Gastrocnemius medialis (tissue), 4 donors: ENCODE data around the gene LRRN2. TPM values are rescaled to one million over a fixed set of nuclear protein-coding genes. Genes with fewer than 3 reads are reported as not detected.

ENCODE experiments used
- ATAC-seq, 2 donors: fragments of 150-250 bp; one replicate each; pipeline ENCODE4 v1.9.1; 2016
- DNase-seq, 2 donors: peaks; one replicate each; pipeline ENCODE4 v3.0.0-alpha.2; 2019
- H3K27ac ChIP-seq, 4 donors: fragments of 200-600 bp; sonication (generic); 1 replicate in 1 of 4; 2 replicates in 3 of 4; pipeline ENCODE4 v1.5.1; 2016 to 2018; ENCODE audit warnings: mild to moderate bottlenecking in 2 of 4, moderate library complexity in 1 of 4
- H3K27me3 ChIP-seq, 3 donors: fragments of 200-600 bp; sonication (generic) in 2 of 3; 1 replicate in 1 of 3; 2 replicates in 2 of 3; pipeline versions ENCODE4 v1.5.1 to v1.6.0; 2016 to 2019; ENCODE audit warnings: mild to moderate bottlenecking in 1 of 3, moderate library complexity in 1 of 3
- H3K36me3 ChIP-seq, 2 donors: fragments of 200-600 bp; sonication (generic) in 1 of 2; one replicate each; pipeline ENCODE4 v1.5.1; 2017 to 2018
- H3K4me1 ChIP-seq, 2 donors: fragments of 200-600 bp; sonication (generic) in 1 of 2; one replicate each; pipeline ENCODE4 v1.5.1; 2016 to 2017; ENCODE audit warnings: mild to moderate bottlenecking in 2 of 2
- H3K4me3 ChIP-seq, 4 donors: fragments of 200-600 bp; sonication (generic) in 3 of 4; 1 replicate in 1 of 4; 2 replicates in 3 of 4; pipeline ENCODE4 v1.5.1; 2016 to 2019; ENCODE audit warnings: mild to moderate bottlenecking in 2 of 4
- H3K9me3 ChIP-seq, 3 donors: fragments of 200-600 bp; sonication (generic) in 2 of 3; 1 replicate in 1 of 3; 2 replicates in 2 of 3; pipeline ENCODE4 v1.5.1; 2016 to 2019
- CTCF ChIP-seq, 5 experiments: fragments of 450-650 bp in 3 of 5; fragments of 200-600 bp in 2 of 5; sonication (generic) in 2 of 5; IDR thresholded peaks in 4 of 5; conservative IDR thresholded peaks in 1 of 5; 1 replicate in 4 of 5; 2 replicates in 1 of 5; pipeline ENCODE4 v1.5.1; 2016 to 2019; ENCODE audit warnings: antibody characterized with exemption in 5 of 5, mild to moderate bottlenecking in 3 of 5, moderate library complexity in 3 of 5
- POLR2A ChIP-seq, 2 donors: fragments of 450-650 bp; IDR thresholded peaks; one replicate each; pipeline ENCODE4 v1.6.1; 2017; ENCODE audit warnings: antibody characterized with exemption in 2 of 2, mild to moderate bottlenecking in 2 of 2, moderate library complexity in 2 of 2
- in situ Hi-C, 4 donors: fragments of 200-750 bp; cut with MboI; loops; one replicate each; pipeline versions ENCODE4 v1.15.0 to v1.8.0; 2017; ENCODE audit warnings: low sequenced_read_pairs in 4 of 4
- intact Hi-C: fragments of 100-400 bp; cut with DNase I; formaldehyde crosslinking; loops from one replicate; pipeline ENCODE4 v1.15.1; 2023; ENCODE audit warnings: low total_unique reads
- total RNA-seq, 4 donors: library from RNA; depleted of rRNA; stranded (reverse); fragments of >200 nt; gene quantifications; one replicate each; pipeline versions ENCODE4 v1.1.0 to v1.2.3, GENCODE V29; 2016

LRRN2 gene
- total RNA-seq, 4 donors from 2014 or later = 0.46 to 1.1 (median 0.93) TPM

DNA sequence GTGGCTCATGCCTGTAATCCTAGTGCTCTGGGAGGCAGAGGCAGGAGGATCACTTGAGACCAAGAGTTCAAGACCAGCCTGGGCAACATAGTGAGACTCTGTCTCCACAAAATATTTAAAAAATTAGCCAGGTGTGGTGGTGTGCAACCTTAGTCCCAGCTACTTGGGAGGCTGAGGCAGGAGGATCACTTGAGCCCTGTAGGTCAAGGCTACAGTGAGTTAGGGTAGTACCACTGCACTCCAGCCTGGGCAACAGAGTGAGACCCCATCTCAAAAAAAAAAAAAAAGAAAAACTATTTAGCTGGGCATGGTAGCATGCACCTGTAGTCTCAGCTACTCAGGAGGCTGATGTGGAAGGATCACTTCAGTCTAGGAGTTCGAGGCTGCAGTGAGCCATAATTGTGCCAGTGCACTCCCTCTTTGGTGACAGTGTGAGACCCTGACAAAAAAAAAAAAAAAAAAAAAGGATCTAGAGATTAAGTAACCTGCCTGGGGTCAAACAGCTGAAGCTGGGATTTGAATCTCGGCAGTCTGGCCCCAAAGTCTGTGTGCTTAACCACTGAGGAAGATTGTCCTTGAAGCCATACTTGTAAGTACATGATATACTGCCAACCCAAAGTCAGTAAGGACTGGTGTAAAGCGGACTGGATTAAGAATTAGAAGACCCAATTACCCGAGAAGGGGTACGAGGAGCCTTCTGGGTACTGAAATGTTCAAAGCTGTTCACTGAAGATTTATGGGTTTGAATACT is 31.8 kb downstream of the LRRN2 start:
- H3K27ac ChIP-seq = no peak overlapping the region
- H3K9me3 ChIP-seq = no peaks in the 10 kb centered on the region
- intact Hi-C loops (no loop called here), in situ Hi-C loops (no loop called here)
- DNase-seq (no peak), ATAC-seq (no peak)
- H3K4me1 ChIP-seq = no peaks in the 10 kb centered on the region
- no peak for TF ChIP-seq CTCF (IDR thresholded peaks at IDR 0.05 in 4 of 5, conservative IDR thresholded peaks at IDR 0.05 in 1 of 5)
- TF ChIP-seq POLR2A (IDR thresholded peaks at IDR 0.05) = no peak
- H3K4me3 ChIP-seq = no peak overlapping the region
- peaks cover 0 to 8% (median 7%) of the 10 kb centered on the region in 3 donors for H3K27me3 ChIP-seq
- no peaks in the 10 kb centered on the region for H3K36me3 ChIP-seq

DNA sequence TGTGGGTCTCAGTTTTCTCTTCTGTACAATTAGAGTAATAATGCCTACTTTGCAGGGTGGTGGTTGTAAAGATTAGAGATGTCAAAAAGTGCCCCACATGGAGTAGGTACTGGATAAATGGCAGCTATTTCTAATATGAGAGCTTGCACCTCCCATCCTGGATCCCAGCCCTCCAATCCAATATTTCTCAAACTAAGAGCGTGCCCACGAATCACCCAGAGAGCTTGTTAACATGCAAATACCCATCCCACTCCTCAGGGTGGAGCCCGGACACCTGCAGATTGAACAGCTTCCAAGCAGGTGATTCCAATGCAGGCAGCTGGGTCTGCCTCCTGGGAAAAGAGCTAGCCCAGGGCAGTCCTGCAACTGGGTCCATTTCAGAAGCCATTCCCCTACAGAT is 33.0 kb downstream of the LRRN2 start:
- no peak for DNase-seq
- ATAC-seq = no peak
- H3K27ac ChIP-seq = no peak overlapping the region
- no peak overlapping the region for H3K4me3 ChIP-seq
- intact Hi-C loops (no loop called here), in situ Hi-C loops (no loop called here)
- H3K36me3 ChIP-seq = no peaks in the 10 kb centered on the region
- TF ChIP-seq POLR2A (IDR thresholded peaks at IDR 0.05) (no peak), CTCF (IDR thresholded peaks at IDR 0.05 in 4 of 5, conservative IDR thresholded peaks at IDR 0.05 in 1 of 5) (no peak)
- peaks cover 0 to 8% (median 7%) of the 10 kb centered on the region in 3 donors for H3K27me3 ChIP-seq
- H3K4me1 ChIP-seq = no peaks in the 10 kb centered on the region
- H3K9me3 ChIP-seq = no peaks in the 10 kb centered on the region

GRCh38 chr1:204651843-204652421 is 33.6 kb downstream of the LRRN2 start:
- Histone ChIP-seq H3K27me3 (peaks cover 0 to 8% (median 7%) of the 10 kb centered on the region in 3 donors), H3K4me3 (no peak overlapping the region), H3K4me1 (no peaks in the 10 kb centered on the region), H3K27ac (no peak overlapping the region), H3K9me3 (no peaks in the 10 kb centered on the region), H3K36me3 (no peaks in the 10 kb centered on the region)
- no peak for DNase-seq
- in situ Hi-C loops (no loop called here), intact Hi-C loops (no loop called here)
- no peak for ATAC-seq
- TF ChIP-seq CTCF (IDR thresholded peaks at IDR 0.05 in 4 of 5, conservative IDR thresholded peaks at IDR 0.05 in 1 of 5) (no peak), POLR2A (IDR thresholded peaks at IDR 0.05) (no peak)

DNA sequence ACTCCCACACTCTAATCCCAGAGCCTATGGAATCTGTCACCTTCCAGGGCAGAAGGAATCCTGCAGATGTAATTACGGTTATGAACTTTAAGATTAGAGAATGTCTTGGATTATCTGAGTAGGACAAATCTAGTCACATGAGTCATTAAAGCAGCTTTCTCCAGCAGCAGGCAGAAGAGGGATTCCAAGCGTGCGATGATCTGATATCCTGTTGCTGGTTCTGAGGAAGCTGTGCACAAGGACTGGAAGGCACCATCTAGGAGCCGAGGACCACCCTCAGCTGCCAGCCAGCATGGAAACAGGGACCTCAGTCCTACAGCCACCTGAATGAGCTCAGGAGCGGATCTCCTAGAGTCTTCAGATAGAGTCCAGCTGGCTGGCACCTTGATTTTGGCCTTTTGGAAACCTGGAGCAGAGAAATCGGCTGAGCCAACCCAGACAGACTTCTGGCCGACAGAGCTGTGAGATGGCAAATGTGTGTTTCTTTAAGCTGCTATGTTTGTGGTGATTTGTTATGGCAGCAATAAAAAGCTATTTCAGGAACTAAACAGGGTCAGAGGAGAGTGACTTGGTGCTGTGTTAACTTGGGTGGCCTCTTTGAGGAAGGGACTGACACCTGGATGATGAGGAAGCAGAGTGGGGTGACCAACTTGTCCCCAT is 34.5 kb downstream of the LRRN2 start:
- in situ Hi-C loops (no loop called here), intact Hi-C loops (no loop called here)
- no peak for ATAC-seq
- no peak overlapping the region for H3K27ac ChIP-seq
- DNase-seq = no peak
- peaks cover 0 to 8% (median 7%) of the 10 kb centered on the region in 3 donors for H3K27me3 ChIP-seq
- no peaks in the 10 kb centered on the region for H3K9me3 ChIP-seq
- no peaks in the 10 kb centered on the region for H3K36me3 ChIP-seq
- no peaks in the 10 kb centered on the region for H3K4me1 ChIP-seq
- no peak overlapping the region for H3K4me3 ChIP-seq
- no peak for TF ChIP-seq POLR2A (IDR thresholded peaks at IDR 0.05)
- no peak for TF ChIP-seq CTCF (IDR thresholded peaks at IDR 0.05 in 4 of 5, conservative IDR thresholded peaks at IDR 0.05 in 1 of 5)
